Measurements from ENCODE around the gene CNTNAP2.

The CNTNAP2 gene

DNA sequence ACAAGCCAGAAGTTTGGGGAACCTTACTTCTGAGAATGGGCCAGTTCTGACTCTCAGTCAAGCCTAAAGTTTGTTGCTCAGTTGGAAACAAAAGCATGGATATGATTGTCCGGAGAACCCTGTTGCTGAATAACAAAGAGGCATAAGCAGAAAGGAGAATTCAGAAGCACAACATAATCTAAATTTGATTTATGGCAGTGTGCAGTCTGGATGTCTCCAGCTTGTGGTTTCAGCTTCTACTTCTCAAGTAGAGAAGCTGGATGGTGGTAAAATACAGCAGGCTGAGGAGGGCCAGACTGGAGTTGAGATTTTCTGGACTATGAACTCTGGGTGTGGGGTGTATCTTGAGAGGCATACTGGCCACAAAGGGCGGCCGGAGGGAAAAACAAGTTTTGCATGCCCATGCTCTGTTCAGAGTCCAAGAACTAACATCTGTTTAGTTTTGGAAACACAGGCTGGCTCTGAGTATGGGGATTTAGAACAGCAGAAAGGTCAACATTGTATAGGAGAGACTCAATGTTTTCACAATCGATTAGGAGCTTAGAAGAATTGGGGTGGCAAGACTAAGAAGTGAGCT lies 592.9 kb downstream of the CNTNAP2 start:
- TF ChIP-seq, protein P1, sequence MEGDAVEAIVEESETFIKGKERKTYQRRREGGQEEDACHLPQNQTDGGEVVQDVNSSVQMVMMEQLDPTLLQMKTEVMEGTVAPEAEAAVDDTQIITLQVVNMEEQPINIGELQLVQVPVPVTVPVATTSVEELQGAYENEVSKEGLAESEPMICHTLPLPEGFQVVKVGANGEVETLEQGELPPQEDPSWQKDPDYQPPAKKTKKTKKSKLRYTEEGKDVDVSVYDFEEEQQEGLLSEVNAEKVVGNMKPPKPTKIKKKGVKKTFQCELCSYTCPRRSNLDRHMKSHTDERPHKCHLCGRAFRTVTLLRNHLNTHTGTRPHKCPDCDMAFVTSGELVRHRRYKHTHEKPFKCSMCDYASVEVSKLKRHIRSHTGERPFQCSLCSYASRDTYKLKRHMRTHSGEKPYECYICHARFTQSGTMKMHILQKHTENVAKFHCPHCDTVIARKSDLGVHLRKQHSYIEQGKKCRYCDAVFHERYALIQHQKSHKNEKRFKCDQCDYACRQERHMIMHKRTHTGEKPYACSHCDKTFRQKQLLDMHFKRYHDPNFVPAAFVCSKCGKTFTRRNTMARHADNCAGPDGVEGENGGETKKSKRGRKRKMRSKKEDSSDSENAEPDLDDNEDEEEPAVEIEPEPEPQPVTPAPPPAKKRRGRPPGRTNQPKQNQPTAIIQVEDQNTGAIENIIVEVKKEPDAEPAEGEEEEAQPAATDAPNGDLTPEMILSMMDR (IDR thresholded peaks at IDR 0.05; ENCODE audit: control insufficient read depth, extremely low read depth, insufficient read depth) = no peak
- DNase-seq (ENCODE audit: low read depth) = no peak
- no peak overlapping the region for H3K4me3 ChIP-seq (ENCODE audit: low read depth, low read length)

DNA sequence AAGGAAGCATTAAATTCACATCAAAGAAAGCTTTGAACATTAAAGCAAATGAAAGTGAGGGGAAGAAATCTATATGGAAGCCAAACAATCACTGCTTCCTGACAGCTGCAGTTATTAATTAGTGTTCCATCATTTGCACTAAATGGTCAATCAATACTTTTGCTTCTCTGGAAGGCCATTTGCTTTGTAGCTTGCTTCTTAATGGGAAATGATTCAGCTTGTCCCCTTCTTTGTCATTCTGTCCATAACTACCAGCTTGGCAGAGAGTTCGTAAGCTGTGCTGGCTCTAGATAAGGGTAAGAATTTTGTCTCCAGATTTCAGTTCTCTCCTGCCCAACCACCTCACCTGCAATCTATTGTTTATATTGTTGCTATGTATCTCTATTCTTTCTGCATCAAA lies 596.6 kb downstream of the CNTNAP2 start:
- H3K4me3 ChIP-seq (ENCODE audit: low read depth, low read length) = no peak overlapping the region
- TF ChIP-seq, protein P1 (IDR thresholded peaks at IDR 0.05; ENCODE audit: control insufficient read depth, extremely low read depth, insufficient read depth) = no peak
- no peak for DNase-seq (ENCODE audit: low read depth)

DNA sequence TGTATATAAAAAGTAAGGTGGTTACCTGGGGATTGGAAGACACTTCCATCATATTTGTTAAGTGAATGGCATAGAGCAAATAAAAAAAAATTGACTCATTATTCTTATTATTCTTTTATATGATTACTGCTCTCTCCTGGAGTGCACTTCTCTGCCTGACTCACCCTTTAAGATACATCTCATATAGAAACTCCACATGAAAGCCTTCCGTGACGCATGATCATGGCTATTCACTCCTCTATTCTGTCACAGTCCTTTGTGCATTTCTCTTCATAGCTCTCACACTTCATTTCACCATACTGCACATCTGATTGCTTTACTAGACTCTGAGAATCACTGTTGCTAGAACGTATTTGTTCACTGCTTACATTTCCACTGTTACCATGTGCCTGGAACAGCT lies 597.3 kb downstream of the CNTNAP2 start:
- TF ChIP-seq, protein P1 (IDR thresholded peaks at IDR 0.05; ENCODE audit: control insufficient read depth, extremely low read depth, insufficient read depth) = no peak
- no peak for DNase-seq (ENCODE audit: low read depth)
- H3K4me3 ChIP-seq (ENCODE audit: low read depth, low read length) = no peak overlapping the region

DNA sequence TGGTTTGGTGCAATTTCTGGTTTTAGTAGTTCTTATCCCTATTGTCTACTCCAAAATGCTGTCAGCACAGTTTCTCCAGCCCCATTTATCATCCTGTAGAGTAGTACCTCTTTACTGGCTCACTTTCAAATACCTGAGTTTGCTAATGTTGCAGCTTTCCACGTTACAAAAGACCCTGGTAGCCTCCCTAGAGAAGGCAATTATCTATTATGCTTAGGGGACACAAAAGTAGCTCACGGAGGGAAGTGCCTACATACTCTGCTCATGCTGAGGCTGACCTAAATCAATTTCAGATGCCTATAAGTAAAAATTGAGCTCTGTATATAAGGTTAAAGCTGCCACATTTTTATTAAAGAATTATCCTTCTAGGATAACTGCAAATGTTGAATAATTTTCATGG lies 603.6 kb downstream of the CNTNAP2 start:
- TF ChIP-seq, protein P1 (IDR thresholded peaks at IDR 0.05; ENCODE audit: control insufficient read depth, extremely low read depth, insufficient read depth) = no peak
- DNase-seq (ENCODE audit: low read depth) = no peak
- no peak overlapping the region for H3K4me3 ChIP-seq (ENCODE audit: low read depth, low read length)

DNA sequence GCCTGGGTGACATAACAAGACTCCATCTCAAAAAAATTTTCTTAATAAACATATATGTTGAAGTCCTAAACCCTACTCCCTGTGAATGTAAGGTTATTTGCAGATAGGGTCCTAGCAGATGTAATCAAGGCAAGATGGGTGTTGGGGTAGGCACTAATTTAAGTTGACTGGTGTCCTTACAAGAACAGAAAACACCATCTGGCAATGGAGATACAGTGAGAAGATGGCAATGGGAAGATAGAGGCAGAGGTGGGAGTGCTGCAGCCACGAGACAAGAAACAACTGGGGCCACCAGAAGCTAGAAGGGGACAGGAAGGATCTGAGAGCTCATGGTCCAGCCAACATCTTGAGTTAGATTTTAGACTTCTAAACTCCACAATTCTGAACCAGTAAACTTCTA lies 606.4 kb downstream of the CNTNAP2 start:
- TF ChIP-seq, protein P1 (IDR thresholded peaks at IDR 0.05; ENCODE audit: control insufficient read depth, extremely low read depth, insufficient read depth) = no peak
- no peak for DNase-seq (ENCODE audit: low read depth)
- no peak overlapping the region for H3K4me3 ChIP-seq (ENCODE audit: low read depth, low read length)

DNA sequence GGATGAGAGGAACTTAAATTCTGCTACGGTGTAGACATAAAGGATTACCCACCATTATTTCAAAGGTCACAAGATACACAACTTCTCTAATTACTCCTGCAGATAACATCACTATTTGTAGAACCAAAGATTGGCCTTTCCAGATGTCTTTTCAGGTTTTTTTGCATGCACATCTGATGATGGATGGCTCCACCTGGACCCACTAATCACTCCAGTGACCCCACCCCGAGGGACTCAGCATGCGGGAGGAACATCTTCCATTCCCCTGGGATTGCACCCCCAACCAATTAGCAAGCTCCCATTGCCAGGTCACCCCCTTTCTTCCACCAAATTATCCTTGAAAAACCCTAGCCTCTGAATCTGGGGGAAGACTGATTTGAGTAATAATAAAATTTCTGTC lies 608.9 kb downstream of the CNTNAP2 start:
- no peak for DNase-seq (ENCODE audit: low read depth)
- H3K4me3 ChIP-seq (ENCODE audit: low read depth, low read length) = no peak overlapping the region
- TF ChIP-seq, protein P1 (IDR thresholded peaks at IDR 0.05; ENCODE audit: control insufficient read depth, extremely low read depth, insufficient read depth) = no peak

DNA sequence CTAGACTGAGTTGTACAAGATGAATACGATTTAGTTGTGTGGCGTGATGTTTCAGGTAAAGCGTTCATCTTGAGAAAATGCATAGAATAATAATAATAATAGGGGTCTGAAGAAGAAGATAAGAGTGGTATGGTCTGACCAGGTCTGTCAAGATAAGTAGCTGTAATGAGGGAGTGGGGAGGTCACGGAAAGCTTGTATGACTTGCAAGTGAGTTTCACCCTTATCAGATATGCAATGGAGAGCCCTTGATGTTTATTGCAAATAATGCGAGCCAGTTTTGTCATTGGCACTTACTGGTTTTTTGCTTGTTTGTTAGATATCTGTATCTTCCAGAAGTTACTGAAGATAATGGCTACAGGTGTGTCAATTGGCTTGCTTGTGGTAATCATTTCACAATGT lies 611.5 kb downstream of the CNTNAP2 start:
- TF ChIP-seq, protein P1 (IDR thresholded peaks at IDR 0.05; ENCODE audit: control insufficient read depth, extremely low read depth, insufficient read depth) = no peak
- DNase-seq (ENCODE audit: low read depth) = no peak
- no peak overlapping the region for H3K4me3 ChIP-seq (ENCODE audit: low read depth, low read length)
